ENCODE data around the gene KRT34. TPM values are rescaled to one million over a fixed set of nuclear protein-coding genes. Genes with fewer than 3 reads are reported as not detected.

KRT34 gene
- total RNA-seq, 1 experiment from 2014 or later: not detected

GRCh38 chr17:41411072-41411840 is 29.1 kb upstream of the KRT34 start:
- no peak overlapping the region for H3K27ac Mint-ChIP-seq (ENCODE audit: unreplicated experiment)
- H3K4me1 Mint-ChIP-seq (ENCODE audit: low read depth, unreplicated experiment): peaks cover 33% of the 10 kb centered on the region
- no peaks in the 10 kb centered on the region for H3K9me3 Mint-ChIP-seq (ENCODE audit: low read depth, unreplicated experiment)
- H3K27me3 Mint-ChIP-seq (ENCODE audit: unreplicated experiment): no peaks in the 10 kb centered on the region
- no peaks in the 10 kb centered on the region for H3K36me3 Mint-ChIP-seq (ENCODE audit: insufficient read depth, unreplicated experiment)
- TF ChIP-seq CTCF (IDR thresholded peaks at IDR 0.05; ENCODE audit: unreplicated experiment): no peak
- no TSS peak for BruUV-seq (replicated peaks)
- intact Hi-C loops (cut with micrococcal nuclease; ENCODE audit: unreplicated experiment): loop anchor here (10.0 kb wide), 2 partner anchors 84 to 254 kb away; no protein-coding TSS in a partner anchor
- H3K4me3 Mint-ChIP-seq (ENCODE audit: low read depth, unreplicated experiment): no peak overlapping the region
- no peak for DNase-seq
- CTCF ChIA-PET: interaction anchor here (0.7 kb wide), 1 partner anchor 122 kb away, joined by 6 read pairs; no protein-coding TSS in a partner anchor

- Mint-ChIP-seq H3K27ac (ENCODE audit: unreplicated experiment) (no peak overlapping the region), H3K4me1 (ENCODE audit: low read depth, unreplicated experiment) (peaks cover 41% of the 10 kb centered on the region), H3K9me3 (ENCODE audit: low read depth, unreplicated experiment) (no peaks in the 10 kb centered on the region), H3K36me3 (ENCODE audit: insufficient read depth, unreplicated experiment) (peaks cover 11% of the 10 kb centered on the region), H3K27me3 (ENCODE audit: unreplicated experiment) (no peaks in the 10 kb centered on the region), H3K4me3 (ENCODE audit: low read depth, unreplicated experiment) (no peak overlapping the region)
- no peak for DNase-seq
- intact Hi-C loops (cut with micrococcal nuclease; ENCODE audit: unreplicated experiment): no loop called here
- CTCF ChIA-PET: interaction anchor here (1.3 to 3.1 kb wide), 3 partner anchors 10 to 258 kb away, joined by 3 to 13 read pairs (median 3); no protein-coding TSS in a partner anchor
- no peak for TF ChIP-seq CTCF (IDR thresholded peaks at IDR 0.05; ENCODE audit: unreplicated experiment)
- BruUV-seq (replicated peaks): no TSS peak
Measured at GRCh38 chr17:41407226-41407625, 25.1 kb upstream of the KRT34 start.

DNA sequence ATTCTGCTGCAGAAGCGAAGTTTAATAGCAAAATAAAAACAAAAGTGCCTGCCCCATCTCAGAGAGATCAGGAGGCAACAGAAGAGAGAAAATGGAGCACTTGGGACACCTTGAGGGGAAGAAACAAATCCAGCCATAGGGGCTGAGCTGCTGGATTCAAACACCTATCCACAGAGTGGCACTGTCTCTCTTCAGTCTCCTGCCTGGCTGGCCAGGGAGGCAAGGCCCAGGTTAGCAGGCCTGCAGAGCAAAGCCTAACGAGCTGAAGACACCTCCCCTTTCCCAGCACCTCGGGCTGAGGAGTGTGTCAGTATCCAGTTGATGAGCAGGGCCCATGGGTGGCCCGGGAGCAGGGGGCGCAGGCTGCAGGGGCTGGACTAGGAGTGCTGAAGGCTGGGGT is 24.1 kb upstream of the KRT34 start:
- CTCF ChIA-PET: interaction anchor here (0.9 to 4.6 kb wide), 4 partner anchors 11 to 504 kb away, joined by 3 to 48 read pairs (median 22); no protein-coding TSS in a partner anchor
- no peaks in the 10 kb centered on the region for H3K9me3 Mint-ChIP-seq (ENCODE audit: low read depth, unreplicated experiment)
- no peak overlapping the region for H3K4me3 Mint-ChIP-seq (ENCODE audit: low read depth, unreplicated experiment)
- no peak for TF ChIP-seq CTCF (IDR thresholded peaks at IDR 0.05; ENCODE audit: unreplicated experiment)
- no peaks in the 10 kb centered on the region for H3K27me3 Mint-ChIP-seq (ENCODE audit: unreplicated experiment)
- peaks cover 44% of the 10 kb centered on the region for H3K4me1 Mint-ChIP-seq (ENCODE audit: low read depth, unreplicated experiment)
- intact Hi-C loops (cut with micrococcal nuclease; ENCODE audit: unreplicated experiment): no loop called here
- BruUV-seq (replicated peaks): no TSS peak
- peak; percentile 47 for DNase-seq
- H3K27ac Mint-ChIP-seq (ENCODE audit: unreplicated experiment): no peak overlapping the region
- peaks cover 11% of the 10 kb centered on the region for H3K36me3 Mint-ChIP-seq (ENCODE audit: insufficient read depth, unreplicated experiment)

- H3K27ac Mint-ChIP-seq (ENCODE audit: unreplicated experiment): peak overlapping the region; percentile 92
- H3K4me3 Mint-ChIP-seq (ENCODE audit: low read depth, unreplicated experiment): peak overlapping the region; percentile 12
- CTCF ChIA-PET: interaction anchor here (0.6 to 4.6 kb wide), 25 partner anchors 9 to 495 kb away, joined by 3 to 48 read pairs (median 4); partner anchors contain the start of genes EIF1 and KRT19
- H3K9me3 Mint-ChIP-seq (ENCODE audit: low read depth, unreplicated experiment): no peaks in the 10 kb centered on the region
- peaks cover 11% of the 10 kb centered on the region for H3K36me3 Mint-ChIP-seq (ENCODE audit: insufficient read depth, unreplicated experiment)
- intact Hi-C loops (cut with micrococcal nuclease; ENCODE audit: unreplicated experiment): loop anchor here (5.0 kb wide), 2 partner anchors 42 to 497 kb away; no protein-coding TSS in a partner anchor
- peaks cover 48% of the 10 kb centered on the region for H3K4me1 Mint-ChIP-seq (ENCODE audit: low read depth, unreplicated experiment)
- BruUV-seq (replicated peaks): TSS peak; percentile 92
- TF ChIP-seq CTCF (IDR thresholded peaks at IDR 0.05; ENCODE audit: unreplicated experiment): no peak
- H3K27me3 Mint-ChIP-seq (ENCODE audit: unreplicated experiment): no peaks in the 10 kb centered on the region
- peak; percentile 81 for DNase-seq
Measured at GRCh38 chr17:41404024-41404671, 22.0 kb upstream of the KRT34 start.

Data from Calu3 (cell line).